Measurements from ENCODE around the gene CRTAP.

DNA sequence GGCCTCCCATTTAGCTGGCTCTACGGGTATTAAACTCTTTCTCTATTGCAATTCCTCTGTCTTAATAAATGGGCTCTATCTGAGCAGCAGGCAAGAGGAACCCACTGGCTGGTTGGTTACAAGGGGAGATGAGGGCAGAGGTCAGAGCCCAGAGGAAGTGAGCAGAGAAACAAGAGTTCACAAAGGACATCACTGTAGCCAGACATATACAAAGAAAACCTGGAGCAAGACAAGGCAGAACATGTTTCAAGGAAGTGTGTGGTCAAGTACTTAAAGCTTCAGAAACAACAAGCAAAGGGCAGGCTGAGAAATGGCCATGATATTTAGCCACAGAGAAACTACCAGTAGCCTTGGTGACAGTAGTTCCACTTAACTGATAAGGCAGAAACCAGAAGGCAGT is 80.5 kb downstream of the CRTAP start:
- TF ChIP-seq EZH2 (IDR thresholded peaks at IDR 0.05; ENCODE audit: insufficient read depth, poor library complexity, severe bottlenecking) (no peak), EZH2phosphoT487 (IDR thresholded peaks at IDR 0.05; ENCODE audit: insufficient read depth, low read depth) (no peak)
